A549 (cell line): ENCODE measurements around the gene SPATA25. TPM values are rescaled to one million over a fixed set of nuclear protein-coding genes. Genes with fewer than 3 reads are reported as not detected.
"Not testable (repeated sequence)": the region's sequence is repeated elsewhere in the genome, so short reads cannot be mapped to it uniquely, and the experiment has no call there.

ENCODE experiments used
- ATAC-seq, 2 experiments: fragments of 200-7000 bp in 1 of 2; fragments of >200 bp in 1 of 2; cut with Nextera tagmentation in 1 of 2; cut with Tn5 transposase in 1 of 2; 3 replicates each; pipeline versions ENCODE4 v1.8.0 to v1.9.1; 2018 to 2020; ENCODE audit warnings: mild to moderate bottlenecking in 1 of 2, moderate library complexity in 1 of 2
- CTCF ChIA-PET: fragments of 300-600 bp; sonication (Branson Sonifier 250); formaldehyde crosslinking; extraction: SDS; loops from one replicate; lab custom pipeline; 2021; ENCODE audit warnings: antibody characterized with exemption, inconsistent platforms; lab: Yijun Ruan, JAX
- POLR2A ChIA-PET: fragments of 350-600 bp; formaldehyde crosslinking; extraction: SDS; loops from one replicate; lab custom pipeline; 2021; ENCODE audit warnings: antibody characterized with exemption, inconsistent platforms; lab: Yijun Ruan, JAX
- DNase-seq, 2 experiments: peaks; one replicate each; pipeline versions ENCODE4 v3.0.0 to v3.0.0-alpha.2; 2011 to 2016; ENCODE audit warnings: low read depth in 1 of 2, low spot score in 1 of 2
- FAIRE-seq: peaks from 2 replicates; lab custom pipeline; 2011; peaks lifted over from hg19 to GRCh38; lab: Jason Lieb, UNC
- H3K27ac ChIP-seq, 2 experiments: fragments of >200 bp; sonication (Bioruptor Twin); formaldehyde crosslinking; 3 replicates each; pipeline ENCODE4 v1.5.1; 2016 to 2017
- H3K4me1 ChIP-seq: fragments of >200 bp; sonication (Bioruptor Twin); formaldehyde crosslinking; 3 replicates; pipeline ENCODE4 v1.6.1; 2016
- H3K4me2 ChIP-seq: fragments of >200 bp; sonication (Bioruptor Twin); formaldehyde crosslinking; 3 replicates; pipeline ENCODE4 v1.6.1; 2016
- H3K4me3 ChIP-seq: fragments of >200 bp; sonication (Bioruptor Twin); formaldehyde crosslinking; 3 replicates; pipeline ENCODE4 v1.5.1; 2016
- H3K9me3 ChIP-seq: fragments of >200 bp; sonication (Bioruptor Twin); formaldehyde crosslinking; 3 replicates; pipeline ENCODE4 v1.6.1; 2016
- ATOH8 ChIP-seq: fragments of 250-450 bp; sonication (Bioruptor Pico); IDR thresholded peaks from 2 replicates; pipeline ENCODE4 v1.5.0; 2020; ENCODE audit warnings: low read depth, mild to moderate bottlenecking, moderate library complexity
- BCL3 ChIP-seq: fragments of >200 bp; sonication (Bioruptor Twin); formaldehyde crosslinking; IDR thresholded peaks from 3 replicates; pipeline ENCODE4 v1.6.1; 2016
- BHLHE40 ChIP-seq: IDR thresholded peaks from 2 replicates; pipeline ENCODE4 v1.6.1; 2012; ENCODE audit warnings: low read depth, low read length, inconsistent platforms
- CHD2 ChIP-seq: fragments of 150-350 bp; IDR thresholded peaks from 2 replicates; pipeline ENCODE4 v1.6.1; 2014; ENCODE audit warnings: low read length; ENCODE audit not compliant: partially characterized antibody
- CTCF ChIP-seq: fragments of >200 bp; sonication (Bioruptor Twin); formaldehyde crosslinking; IDR thresholded peaks from 3 replicates; pipeline ENCODE4 v1.5.1; 2016
- EHMT2 ChIP-seq: fragments of 200-600 bp; sonication (generic); IDR thresholded peaks from 2 replicates; pipeline ENCODE4 v1.6.1; 2016; ENCODE audit warnings: antibody characterized with exemption, low read depth, mild to moderate bottlenecking, moderate library complexity
- ESRRA ChIP-seq: fragments of 150-350 bp; IDR thresholded peaks from 2 replicates; pipeline ENCODE4 v1.6.1; 2014; ENCODE audit warnings: mild to moderate bottlenecking, low read length, borderline replicate concordance
- GATA3 ChIP-seq: IDR thresholded peaks from 2 replicates; pipeline ENCODE4 v1.6.1; 2012; ENCODE audit warnings: borderline replicate concordance
- HOXA7 ChIP-seq: fragments of 250-450 bp; sonication (Bioruptor Pico); IDR thresholded peaks from 2 replicates; pipeline ENCODE4 v1.5.0; 2020; ENCODE audit warnings: mild to moderate bottlenecking, moderate library complexity
- JUNB ChIP-seq: fragments of >200 bp; sonication (Bioruptor Twin); formaldehyde crosslinking; IDR thresholded peaks from 2 replicates; pipeline ENCODE4 v1.6.1; 2016
- NFE2L2 ChIP-seq: fragments of 150-350 bp; conservative IDR thresholded peaks from 2 replicates; pipeline ENCODE4 v1.6.1; 2014; ENCODE audit warnings: low read length
- NR3C1 ChIP-seq: fragments of >200 bp; sonication (Bioruptor Twin); formaldehyde crosslinking; IDR thresholded peaks from 3 replicates; pipeline ENCODE4 v1.6.1; 2017
- POLR2AphosphoS2 ChIP-seq: conservative IDR thresholded peaks from 2 replicates; pipeline ENCODE4 v1.6.1; 2012; ENCODE audit warnings: low read length, improper control_type of control experiment, inconsistent platforms
- RAD21 ChIP-seq, 2 experiments: fragments of >200 bp in 1 of 2; sonication (Bioruptor Twin) in 1 of 2; formaldehyde crosslinking in 1 of 2; IDR thresholded peaks in 1 of 2; conservative IDR thresholded peaks in 1 of 2; 2 replicates in 1 of 2; 3 replicates in 1 of 2; pipeline ENCODE4 v1.6.1; 2012 to 2018; ENCODE audit warnings: inconsistent platforms in 1 of 2
- RFX5 ChIP-seq: fragments of 450-650 bp; IDR thresholded peaks from 2 replicates; pipeline ENCODE4 v1.7.1; 2014; ENCODE audit warnings: antibody characterized with exemption, mild to moderate bottlenecking, moderate library complexity
- RNF2 ChIP-seq: fragments of 200-600 bp; sonication (generic); IDR thresholded peaks from 2 replicates; pipeline ENCODE4 v1.6.1; 2016; ENCODE audit warnings: low read depth, mild to moderate bottlenecking, antibody characterized with exemption, moderate library complexity, borderline replicate concordance
- TFCP2L1 ChIP-seq: fragments of 250-450 bp; sonication (Bioruptor Pico); IDR thresholded peaks from 2 replicates; pipeline ENCODE4 v1.5.0; 2021; ENCODE audit warnings: mild to moderate bottlenecking
- ZFP36 ChIP-seq: fragments of 450-650 bp; IDR thresholded peaks from 2 replicates; pipeline ENCODE4 v1.6.1; 2014; ENCODE audit warnings: borderline replicate concordance; ENCODE audit not compliant: partially characterized antibody
- WGBS: methylation state at CpG from one replicate; pipeline ENCODE4 v1.1.6; 2017; ENCODE audit errors: missing lambda C conversion rate; 5-methylcytosine and 5-hydroxymethylcytosine counted together
- polyA plus RNA-seq, 4 experiments: library from polyadenylated mRNA; depleted of rRNA in 3 of 4; stranded (reverse); fragments of >200 nt; fragmentation: RNase III in 1 of 4; extraction: RNeasy Plus Mini Kit Qiagen cat#74134 plus additional on column Dnase treatment in 1 of 4; gene quantifications; 2 replicates in 3 of 4; 3 replicates in 1 of 4; pipeline ENCODE4 v1.2.3, GENCODE V29; 2011 to 2017

The SPATA25 gene
- polyA plus RNA-seq, 2 of the 4 experiments (the other 2 are of a cell fraction), result 0.31 to 0.77 TPM

GRCh38 chr20:45902199-45902701, 14.8 kb upstream of the SPATA25 start:
- Histone ChIP-seq H3K27ac (no peak overlapping the region), H3K9me3 (no peaks in the 10 kb centered on the region), H3K4me2 (no peak overlapping the region), H3K4me1 (peaks cover 15% of the 10 kb centered on the region), H3K4me3 (no peak overlapping the region)
- ATAC-seq, result no peak; a peak in 1 of 6 replicates
- ChIA-PET POLR2A (no interaction called here), CTCF (interaction anchor here (0.6 to 1.1 kb wide), 2 partner anchors 104 to 136 kb away, joined by 3 to 4 read pairs; no protein-coding TSS in a partner anchor)
- 85% methylated on average over 14 of the region's 14 CpGs for WGBS
- no peak for DNase-seq
- FAIRE-seq, result no peak
- TF ChIP-seq NFE2L2 (no peak), POLR2AphosphoS2 (no peak), EHMT2 (no peak), TFCP2L1 (no peak), JUNB (no peak), HOXA7 (no peak), RFX5 (no peak), RNF2 (no peak), CTCF (no peak), ATOH8 (CRISPR knock-in tag) (no peak), BCL3 (no peak), CHD2 (no peak), BHLHE40 (no peak), ESRRA (no peak), NR3C1 (no peak)

- FAIRE-seq, POLR2A ChIA-PET, DNase-seq, ATAC-seq, H3K9me3 ChIP-seq, H3K27ac ChIP-seq, H3K4me2 ChIP-seq, CTCF ChIA-PET, H3K4me3 ChIP-seq: not testable (repeated sequence)
- peaks cover 14% of the 10 kb centered on the region for H3K4me1 ChIP-seq
- WGBS, result 91% methylated on average over 6 of the region's 6 CpGs
Measured at GRCh38 chr20:45901332-45901731, 13.9 kb upstream of the SPATA25 start.

GRCh38 chr20:45899046-45899835, 11.8 kb upstream of the SPATA25 start:
- POLR2A ChIA-PET, result interaction anchor here (0.7 to 1.0 kb wide), 2 partner anchors 12 to 18 kb away, joined by 3 to 4 read pairs; partner anchors contain the start of genes PLTP and ZSWIM1
- no peak for ATAC-seq
- Histone ChIP-seq H3K27ac (no peak overlapping the region), H3K9me3 (no peaks in the 10 kb centered on the region), H3K4me3 (no peak overlapping the region), H3K4me2 (no peak overlapping the region), H3K4me1 (no peaks in the 10 kb centered on the region)
- TF ChIP-seq ZFP36 (peak; percentile 64), GATA3 (no peak), ATOH8 (CRISPR knock-in tag) (no peak), RAD21 (conservative IDR thresholded peaks at IDR 0.05 in 1 of 2, IDR thresholded peaks at IDR 0.05 in 1 of 2) (no peak)
- DNase-seq, result no peak
- FAIRE-seq, result no peak
- CTCF ChIA-PET, result interaction anchor here (1.1 to 2.0 kb wide), 5 partner anchors 10 to 1042 kb away, joined by 3 to 8 read pairs (median 5); no protein-coding TSS in a partner anchor
- WGBS, result 83% methylated on average over 13 of the region's 13 CpGs
